Uterus (tissue), 4 donors: ENCODE data around the gene SLK. TPM values are rescaled to one million over a fixed set of nuclear protein-coding genes. Genes with fewer than 3 reads are reported as not detected.

Experiments used
- DNase-seq, 2 donors: peaks; one replicate each; pipeline ENCODE4 v3.0.0-alpha.2; 2019 to 2020
- H3K27ac ChIP-seq, 2 donors: fragments of 200-600 bp; sonication (generic); 1 replicate in 1 of 2; 2 replicates in 1 of 2; pipeline ENCODE4 v1.5.1; 2016 to 2018
- H3K27me3 ChIP-seq, 2 donors: fragments of 200-600 bp; sonication (generic); one replicate each; pipeline ENCODE4 v1.5.1; 2018 to 2019; ENCODE audit warnings: control low read depth in 1 of 2
- H3K36me3 ChIP-seq, 2 donors: fragments of 200-600 bp; sonication (generic); one replicate each; pipeline ENCODE4 v1.5.1; 2019; ENCODE audit warnings: control low read depth in 1 of 2
- H3K4me1 ChIP-seq, 2 donors: fragments of 200-600 bp; sonication (generic); one replicate each; pipeline ENCODE4 v1.5.1; 2018 to 2019; ENCODE audit warnings: control low read depth in 1 of 2
- H3K4me3 ChIP-seq, 2 donors: fragments of 200-600 bp; sonication (generic); 1 replicate in 1 of 2; 2 replicates in 1 of 2; pipeline ENCODE4 v1.5.1; 2018 to 2019; ENCODE audit warnings: mild to moderate bottlenecking in 1 of 2
- H3K9me3 ChIP-seq, 2 donors: fragments of 200-600 bp; sonication (generic); one replicate each; pipeline ENCODE4 v1.5.1; 2019; ENCODE audit warnings: control low read depth in 1 of 2
- POLR2A ChIP-seq, 2 donors: fragments of 450-650 bp; IDR thresholded peaks; one replicate each; pipeline ENCODE4 v1.6.1; 2016; ENCODE audit warnings: antibody characterized with exemption in 2 of 2, mild to moderate bottlenecking in 1 of 2, moderate library complexity in 1 of 2
- intact Hi-C: fragments of 100-400 bp; cut with DNase I; formaldehyde crosslinking; loops from one replicate; pipeline ENCODE4 v1.15.1; 2023; ENCODE audit warnings: low total_unique reads
- total RNA-seq, 4 donors: library from RNA; depleted of rRNA in 3 of 4; stranded (reverse); fragments of >200 nt in 3 of 4; gene quantifications; one replicate each; pipeline versions ENCODE4 v1.1.0 to v1.2.4, GENCODE V29; 2014 to 2023
- TF ChIP-seq, protein P1 (sequence below), 4 experiments: fragments of 200-600 bp in 2 of 4; fragments of 450-650 bp in 2 of 4; sonication (generic) in 2 of 4; IDR thresholded peaks; one replicate each; pipeline ENCODE4 v1.5.1; 2016 to 2019; ENCODE audit warnings: antibody characterized with exemption in 4 of 4, mild to moderate bottlenecking in 2 of 4, moderate library complexity in 1 of 4
- donor health status: DM: yes; HTN: yes; CAD: no.

The SLK gene
- total RNA-seq, 4 donors from 2014 or later, result 30.9 to 78.7 (median 52.1) TPM

DNA sequence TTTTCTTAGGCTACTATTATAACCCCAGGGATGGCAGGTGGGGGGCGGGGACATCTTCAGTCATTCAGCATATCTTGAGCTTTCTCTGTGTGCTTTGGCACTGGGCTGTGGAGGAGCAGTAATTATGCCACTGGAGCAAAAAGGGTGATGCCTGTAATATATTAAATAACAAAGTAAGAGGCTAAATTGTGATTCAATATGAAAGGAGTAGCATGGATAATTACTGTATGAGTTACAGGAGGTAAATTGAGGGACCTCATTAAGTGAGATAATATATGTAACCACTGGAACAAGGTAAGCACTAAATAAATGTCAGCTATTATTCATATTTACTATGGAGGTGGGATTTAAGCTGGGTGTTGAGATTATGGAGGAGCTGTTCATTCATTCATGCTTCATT, 45.7 kb upstream of the SLK start:
- Histone ChIP-seq H3K36me3 (no peaks in the 10 kb centered on the region), H3K4me1 (no peaks in the 10 kb centered on the region), H3K4me3 (no peak overlapping the region), H3K27me3 (no peaks in the 10 kb centered on the region), H3K27ac (no peak overlapping the region), H3K9me3 (no peaks in the 10 kb centered on the region)
- intact Hi-C loops, result no loop called here
- DNase-seq, result no peak
- TF ChIP-seq POLR2A (IDR thresholded peaks at IDR 0.05), result no peak
- TF ChIP-seq, protein P1, sequence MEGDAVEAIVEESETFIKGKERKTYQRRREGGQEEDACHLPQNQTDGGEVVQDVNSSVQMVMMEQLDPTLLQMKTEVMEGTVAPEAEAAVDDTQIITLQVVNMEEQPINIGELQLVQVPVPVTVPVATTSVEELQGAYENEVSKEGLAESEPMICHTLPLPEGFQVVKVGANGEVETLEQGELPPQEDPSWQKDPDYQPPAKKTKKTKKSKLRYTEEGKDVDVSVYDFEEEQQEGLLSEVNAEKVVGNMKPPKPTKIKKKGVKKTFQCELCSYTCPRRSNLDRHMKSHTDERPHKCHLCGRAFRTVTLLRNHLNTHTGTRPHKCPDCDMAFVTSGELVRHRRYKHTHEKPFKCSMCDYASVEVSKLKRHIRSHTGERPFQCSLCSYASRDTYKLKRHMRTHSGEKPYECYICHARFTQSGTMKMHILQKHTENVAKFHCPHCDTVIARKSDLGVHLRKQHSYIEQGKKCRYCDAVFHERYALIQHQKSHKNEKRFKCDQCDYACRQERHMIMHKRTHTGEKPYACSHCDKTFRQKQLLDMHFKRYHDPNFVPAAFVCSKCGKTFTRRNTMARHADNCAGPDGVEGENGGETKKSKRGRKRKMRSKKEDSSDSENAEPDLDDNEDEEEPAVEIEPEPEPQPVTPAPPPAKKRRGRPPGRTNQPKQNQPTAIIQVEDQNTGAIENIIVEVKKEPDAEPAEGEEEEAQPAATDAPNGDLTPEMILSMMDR (IDR thresholded peaks at IDR 0.05), result no peak

- Histone ChIP-seq H3K4me3 (no peak overlapping the region), H3K27ac (no peak overlapping the region), H3K36me3 (no peaks in the 10 kb centered on the region), H3K4me1 (no peaks in the 10 kb centered on the region), H3K9me3 (no peaks in the 10 kb centered on the region), H3K27me3 (no peaks in the 10 kb centered on the region)
- no peak for TF ChIP-seq POLR2A (IDR thresholded peaks at IDR 0.05)
- TF ChIP-seq, protein P1 (IDR thresholded peaks at IDR 0.05), result no peak
- intact Hi-C loops, result no loop called here
- DNase-seq, result no peak
Observed at GRCh38 chr10:103921750-103922195, 45.2 kb upstream of the SLK start.

DNA sequence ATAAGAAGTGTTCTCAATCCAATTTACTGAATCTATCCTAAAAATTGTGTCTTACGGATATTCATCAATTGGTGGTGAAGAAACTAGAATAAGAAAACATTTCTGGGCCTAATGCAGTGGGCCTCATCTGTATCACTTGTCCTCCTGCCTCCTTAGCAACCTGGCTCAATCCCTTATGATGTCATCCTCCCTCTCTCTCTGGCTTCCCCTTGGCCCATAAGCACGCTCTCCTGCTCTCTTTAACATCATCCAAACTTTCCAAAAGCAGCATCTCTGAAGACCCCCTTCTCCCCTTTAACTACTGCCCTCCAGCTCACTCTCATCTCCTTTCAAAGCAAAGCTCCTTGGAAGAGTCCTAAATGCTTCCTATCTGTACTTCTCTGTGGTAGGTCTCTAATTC, 44.3 kb upstream of the SLK start:
- no peak for DNase-seq
- H3K9me3 ChIP-seq, result no peaks in the 10 kb centered on the region
- H3K4me1 ChIP-seq, result no peaks in the 10 kb centered on the region
- no peaks in the 10 kb centered on the region for H3K36me3 ChIP-seq
- H3K4me3 ChIP-seq, result no peak overlapping the region
- intact Hi-C loops, result no loop called here
- H3K27me3 ChIP-seq, result no peaks in the 10 kb centered on the region
- no peak overlapping the region for H3K27ac ChIP-seq
- TF ChIP-seq POLR2A (IDR thresholded peaks at IDR 0.05), result no peak
- TF ChIP-seq, protein P1 (IDR thresholded peaks at IDR 0.05), result no peak

DNA sequence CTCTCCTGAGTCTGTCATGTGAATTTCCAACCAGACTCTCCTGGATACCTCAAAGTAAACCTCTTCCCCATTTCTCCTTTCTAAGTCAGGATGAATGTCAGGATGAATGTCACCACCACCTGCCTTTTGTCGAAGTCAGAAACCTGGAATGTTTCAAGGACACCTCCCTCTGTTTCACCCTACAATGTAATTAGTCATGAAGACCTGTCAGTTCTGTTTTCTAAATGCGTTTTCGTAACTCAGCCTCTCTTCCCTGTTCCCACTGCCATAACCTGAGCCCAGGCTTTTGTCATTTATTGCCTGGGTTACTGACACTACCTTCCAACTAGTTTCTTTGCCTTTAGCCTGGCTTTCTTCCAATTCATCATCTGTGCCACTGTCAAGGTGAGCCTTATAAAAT, 43.4 kb upstream of the SLK start:
- H3K27me3 ChIP-seq, result no peaks in the 10 kb centered on the region
- no peaks in the 10 kb centered on the region for H3K36me3 ChIP-seq
- DNase-seq, result no peak
- H3K9me3 ChIP-seq, result no peaks in the 10 kb centered on the region
- no peak overlapping the region for H3K4me3 ChIP-seq
- TF ChIP-seq, protein P1 (IDR thresholded peaks at IDR 0.05), result no peak
- no peak for TF ChIP-seq POLR2A (IDR thresholded peaks at IDR 0.05)
- no peaks in the 10 kb centered on the region for H3K4me1 ChIP-seq
- no peak overlapping the region for H3K27ac ChIP-seq
- intact Hi-C loops, result no loop called here

DNA sequence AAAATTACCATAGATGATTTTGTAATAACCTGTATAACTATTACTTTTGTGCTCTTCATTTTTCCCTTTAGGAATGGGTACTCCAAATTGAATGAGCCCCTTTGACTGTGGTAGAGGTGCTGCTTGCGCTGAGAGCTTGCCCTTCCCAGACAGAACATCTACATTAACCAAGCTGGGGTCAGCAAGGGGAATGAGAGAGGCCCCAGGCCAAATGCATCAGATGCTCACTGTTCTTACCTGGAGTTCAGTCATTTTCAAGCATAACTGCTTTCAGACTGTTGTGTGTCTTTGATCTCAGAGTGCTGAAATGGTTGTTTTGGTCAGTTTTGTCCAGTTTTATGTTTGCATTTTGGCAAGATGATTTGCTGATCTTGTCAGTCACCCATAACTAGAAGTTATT, 41.3 kb upstream of the SLK start:
- intact Hi-C loops, result no loop called here
- H3K4me3 ChIP-seq, result no peak overlapping the region
- no peaks in the 10 kb centered on the region for H3K36me3 ChIP-seq
- no peak overlapping the region for H3K27ac ChIP-seq
- no peaks in the 10 kb centered on the region for H3K27me3 ChIP-seq
- no peaks in the 10 kb centered on the region for H3K9me3 ChIP-seq
- DNase-seq, result no peak
- no peaks in the 10 kb centered on the region for H3K4me1 ChIP-seq
- TF ChIP-seq, protein P1 (IDR thresholded peaks at IDR 0.05), result no peak
- TF ChIP-seq POLR2A (IDR thresholded peaks at IDR 0.05), result no peak
